Measurements from ENCODE around the gene ARMC8. TPM values are rescaled to one million over a fixed set of nuclear protein-coding genes. Genes with fewer than 3 reads are reported as not detected.

Gene ARMC8
- total RNA-seq, 1 donor from 2014 or later, result 80.3 TPM

GRCh38 chr3:138234401-138235179, 47.5 kb downstream of the ARMC8 start:
- H3F3A ChIP-seq (ENCODE audit: low read depth), result no peaks in the 10 kb centered on the region
- no peaks in the 10 kb centered on the region for H3K79me2 ChIP-seq (ENCODE audit: low read depth)
- no peak for DNase-seq (ENCODE audit: low spot score)
- H3K4me1 Mint-ChIP-seq, result no peaks in the 10 kb centered on the region
- H3K27ac ChIP-seq, result no peak overlapping the region
- H3K36me3 ChIP-seq, result peaks cover 30% of the 10 kb centered on the region
- no peak overlapping the region for H3K4me3 ChIP-seq
- H3K4me1 ChIP-seq, result no peaks in the 10 kb centered on the region
- H3K9me3 Mint-ChIP-seq, result no peaks in the 10 kb centered on the region
- no peaks in the 10 kb centered on the region for H3K9me3 ChIP-seq (ENCODE audit: low read depth)
- no peak overlapping the region for H2AFZ ChIP-seq (replicated peaks)
- H4K20me1 ChIP-seq (ENCODE audit: low read depth), result no peaks in the 10 kb centered on the region
- H3K9ac ChIP-seq, result no peak overlapping the region
- H3K27me3 Mint-ChIP-seq (ENCODE audit: insufficient read depth, low read depth), result no peaks in the 10 kb centered on the region
- no peak overlapping the region for H3K27ac Mint-ChIP-seq
- H3K4me2 ChIP-seq, result no peak overlapping the region
- H3K4me3 Mint-ChIP-seq, result no peak overlapping the region
- TF ChIP-seq, protein P1, sequence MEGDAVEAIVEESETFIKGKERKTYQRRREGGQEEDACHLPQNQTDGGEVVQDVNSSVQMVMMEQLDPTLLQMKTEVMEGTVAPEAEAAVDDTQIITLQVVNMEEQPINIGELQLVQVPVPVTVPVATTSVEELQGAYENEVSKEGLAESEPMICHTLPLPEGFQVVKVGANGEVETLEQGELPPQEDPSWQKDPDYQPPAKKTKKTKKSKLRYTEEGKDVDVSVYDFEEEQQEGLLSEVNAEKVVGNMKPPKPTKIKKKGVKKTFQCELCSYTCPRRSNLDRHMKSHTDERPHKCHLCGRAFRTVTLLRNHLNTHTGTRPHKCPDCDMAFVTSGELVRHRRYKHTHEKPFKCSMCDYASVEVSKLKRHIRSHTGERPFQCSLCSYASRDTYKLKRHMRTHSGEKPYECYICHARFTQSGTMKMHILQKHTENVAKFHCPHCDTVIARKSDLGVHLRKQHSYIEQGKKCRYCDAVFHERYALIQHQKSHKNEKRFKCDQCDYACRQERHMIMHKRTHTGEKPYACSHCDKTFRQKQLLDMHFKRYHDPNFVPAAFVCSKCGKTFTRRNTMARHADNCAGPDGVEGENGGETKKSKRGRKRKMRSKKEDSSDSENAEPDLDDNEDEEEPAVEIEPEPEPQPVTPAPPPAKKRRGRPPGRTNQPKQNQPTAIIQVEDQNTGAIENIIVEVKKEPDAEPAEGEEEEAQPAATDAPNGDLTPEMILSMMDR (IDR thresholded peaks at IDR 0.05), result no peak
- H3K36me3 Mint-ChIP-seq, result peaks cover 15% of the 10 kb centered on the region
- H3K27me3 ChIP-seq, result no peaks in the 10 kb centered on the region

DNA sequence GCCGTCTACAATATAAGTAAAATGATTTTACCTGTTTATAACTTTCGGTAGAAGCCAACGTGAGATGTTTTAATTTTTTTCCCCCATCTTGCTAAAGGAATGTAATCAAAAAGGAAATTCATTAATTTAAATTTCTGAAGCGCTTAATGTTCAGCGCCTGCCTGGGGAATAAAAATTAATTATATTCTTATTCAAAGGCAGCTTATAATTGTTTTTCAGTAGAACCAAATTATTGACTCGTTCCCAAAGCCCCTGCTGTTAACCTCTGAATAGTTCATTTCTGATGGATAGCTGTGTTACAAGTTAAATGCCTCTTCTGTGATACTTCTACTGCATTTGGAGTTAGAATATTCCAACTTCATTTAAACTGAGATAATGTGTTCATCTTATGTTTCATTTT, 51.6 kb downstream of the ARMC8 start:
- DNase-seq (ENCODE audit: low spot score), result no peak
- Histone ChIP-seq H3K27ac (no peak overlapping the region), H4K20me1 (ENCODE audit: low read depth) (no peaks in the 10 kb centered on the region), H3K36me3 (peaks cover 40% of the 10 kb centered on the region), H3K4me1 (no peaks in the 10 kb centered on the region), H3K27me3 (no peaks in the 10 kb centered on the region), H3F3A (ENCODE audit: low read depth) (no peaks in the 10 kb centered on the region), H2AFZ (replicated peaks) (no peak overlapping the region), H3K4me3 (no peak overlapping the region), H3K4me2 (no peak overlapping the region), H3K9ac (no peak overlapping the region), H3K9me3 (ENCODE audit: low read depth) (no peaks in the 10 kb centered on the region), H3K79me2 (ENCODE audit: low read depth) (no peaks in the 10 kb centered on the region)
- Mint-ChIP-seq H3K9me3 (no peaks in the 10 kb centered on the region), H3K4me3 (no peak overlapping the region), H3K27me3 (ENCODE audit: insufficient read depth, low read depth) (no peaks in the 10 kb centered on the region), H3K4me1 (no peaks in the 10 kb centered on the region), H3K36me3 (peaks cover 14% of the 10 kb centered on the region), H3K27ac (no peak overlapping the region)
- no peak for TF ChIP-seq EZH2phosphoT487 (IDR thresholded peaks at IDR 0.05)
- TF ChIP-seq, protein P1 (IDR thresholded peaks at IDR 0.05), result no peak
- TF ChIP-seq EZH2 (IDR thresholded peaks at IDR 0.05), result no peak

DNA sequence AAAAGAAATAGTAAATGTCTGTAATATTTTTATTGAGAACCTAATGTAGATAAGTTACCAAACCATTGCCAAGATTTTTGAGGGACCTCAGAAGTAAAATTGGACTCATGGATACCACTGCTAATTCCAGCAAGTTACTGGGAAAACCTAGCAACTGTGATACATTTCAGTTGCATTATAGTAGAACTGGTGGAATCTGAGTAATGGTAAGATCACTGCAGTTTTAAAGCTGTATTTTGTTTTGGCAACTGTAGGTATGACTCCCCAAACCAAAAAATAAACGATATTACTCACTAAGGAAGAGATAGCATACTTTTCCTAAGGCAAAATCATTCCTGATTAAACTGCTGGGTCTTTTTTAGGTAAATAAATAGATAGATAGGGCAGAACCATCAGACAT, 54.0 kb downstream of the ARMC8 start:
- no peak overlapping the region for H2AFZ ChIP-seq (replicated peaks)
- H3K4me3 Mint-ChIP-seq, result no peak overlapping the region
- DNase-seq (ENCODE audit: low spot score), result no peak
- no peak overlapping the region for H3K27ac Mint-ChIP-seq
- H3K27ac ChIP-seq, result no peak overlapping the region
- H3K9me3 Mint-ChIP-seq, result no peaks in the 10 kb centered on the region
- H3K27me3 ChIP-seq, result no peaks in the 10 kb centered on the region
- H3K79me2 ChIP-seq (ENCODE audit: low read depth), result no peaks in the 10 kb centered on the region
- H3K36me3 ChIP-seq, result peaks cover 39% of the 10 kb centered on the region
- H3K4me1 Mint-ChIP-seq, result no peaks in the 10 kb centered on the region
- H3K9ac ChIP-seq, result no peak overlapping the region
- H3K36me3 Mint-ChIP-seq, result peaks cover 16% of the 10 kb centered on the region
- H3F3A ChIP-seq (ENCODE audit: low read depth), result no peaks in the 10 kb centered on the region
- H3K4me3 ChIP-seq, result no peak overlapping the region
- H3K27me3 Mint-ChIP-seq (ENCODE audit: insufficient read depth, low read depth), result no peaks in the 10 kb centered on the region
- TF ChIP-seq EZH2 (IDR thresholded peaks at IDR 0.05) (no peak), EZH2phosphoT487 (IDR thresholded peaks at IDR 0.05) (no peak)
- TF ChIP-seq, protein P1 (IDR thresholded peaks at IDR 0.05), result no peak
- no peak overlapping the region for H3K4me2 ChIP-seq
- no peaks in the 10 kb centered on the region for H4K20me1 ChIP-seq (ENCODE audit: low read depth)
- no peaks in the 10 kb centered on the region for H3K9me3 ChIP-seq (ENCODE audit: low read depth)
- no peaks in the 10 kb centered on the region for H3K4me1 ChIP-seq

All from neural progenitor cell (in vitro differentiated cells).